Central memory CD8-positive, alpha-beta T cell (primary cell): ENCODE data around the gene MRPS6.

Experiments used
- ATAC-seq: fragments of 150-1000 bp; cut with Tn5 transposase; replicated peaks from 2 replicates; pipeline ENCODE4 v1.10.0; 2022; ENCODE audit warnings: mild to moderate bottlenecking, moderate FRiP score, moderate number of reproducible peaks; ENCODE audit not compliant: poor library complexity, severe bottlenecking; ENCODE audit errors: extremely low read depth
- DNase-seq, 2 donors: peaks; one replicate each; pipeline ENCODE4 v3.0.0; 2021; ENCODE audit warnings: low spot score in 2 of 2
- H3K27ac Mint-ChIP-seq: one replicate; pipeline ENCODE4 v1.8.0; 2022; ENCODE audit warnings: low read depth, mild to moderate bottlenecking, moderate library complexity, mixed read lengths
- H3K27me3 Mint-ChIP-seq: one replicate; pipeline ENCODE4 v1.8.0; 2022; ENCODE audit warnings: mixed read lengths
- H3K36me3 Mint-ChIP-seq: one replicate; pipeline ENCODE4 v1.8.0; 2022; ENCODE audit warnings: mild to moderate bottlenecking, moderate library complexity, mixed read lengths; ENCODE audit not compliant: insufficient read depth
- H3K4me1 Mint-ChIP-seq: one replicate; pipeline ENCODE4 v1.8.0; 2022; ENCODE audit warnings: mixed read lengths
- H3K4me3 Mint-ChIP-seq: one replicate; pipeline ENCODE4 v1.8.0; 2022; ENCODE audit warnings: mild to moderate bottlenecking, moderate library complexity, mixed read lengths
- H3K9me3 Mint-ChIP-seq: one replicate; pipeline ENCODE4 v1.8.0; 2022; ENCODE audit warnings: mixed read lengths

MRPS6 gene

DNA sequence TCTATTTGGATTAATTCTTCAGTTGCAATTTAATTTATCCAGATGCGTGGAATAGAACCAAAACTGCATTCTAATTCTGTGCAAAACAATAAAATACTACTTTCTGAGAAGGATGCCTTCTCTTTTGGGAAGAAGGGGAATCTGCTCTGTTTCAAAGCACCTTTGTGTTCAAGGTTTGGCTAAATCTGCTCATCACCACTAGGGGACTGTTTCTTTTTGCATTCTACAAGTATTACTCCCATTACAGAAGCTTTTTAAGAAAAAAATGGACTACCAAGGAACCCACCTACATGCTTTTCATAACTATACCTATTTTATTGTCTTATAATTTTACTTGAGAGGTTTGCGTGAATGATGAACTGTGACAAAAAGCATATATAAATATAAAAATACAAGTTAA is 18.2 kb downstream of the MRPS6 start:
- Mint-ChIP-seq H3K9me3 (no peaks in the 10 kb centered on the region), H3K4me3 (no peak overlapping the region), H3K27me3 (no peaks in the 10 kb centered on the region), H3K4me1 (peaks cover 36% of the 10 kb centered on the region), H3K36me3 (peaks cover 11% of the 10 kb centered on the region), H3K27ac (peak overlapping the region; percentile 45)
- ATAC-seq (no peak), DNase-seq (no peak)

- no peak overlapping the region for H3K4me3 Mint-ChIP-seq
- DNase-seq (no peak), ATAC-seq (no peak)
- H3K36me3 Mint-ChIP-seq = peaks cover 15% of the 10 kb centered on the region
- H3K4me1 Mint-ChIP-seq = peaks cover 44% of the 10 kb centered on the region
- H3K9me3 Mint-ChIP-seq = no peaks in the 10 kb centered on the region
- no peaks in the 10 kb centered on the region for H3K27me3 Mint-ChIP-seq
- H3K27ac Mint-ChIP-seq = no peak overlapping the region
Observed at GRCh38 chr21:34092262-34092921, 19.0 kb downstream of the MRPS6 start.

- Mint-ChIP-seq H3K27me3 (no peaks in the 10 kb centered on the region), H3K4me1 (peaks cover 44% of the 10 kb centered on the region), H3K9me3 (no peaks in the 10 kb centered on the region), H3K27ac (no peak overlapping the region), H3K36me3 (peaks cover 16% of the 10 kb centered on the region), H3K4me3 (no peak overlapping the region)
- DNase-seq (no peak), ATAC-seq (no peak)
Observed at GRCh38 chr21:34093083-34093482, 19.7 kb downstream of the MRPS6 start.

- H3K36me3 Mint-ChIP-seq = peaks cover 16% of the 10 kb centered on the region
- H3K4me3 Mint-ChIP-seq = no peak overlapping the region
- ATAC-seq (no peak), DNase-seq (no peak)
- peaks cover 45% of the 10 kb centered on the region for H3K4me1 Mint-ChIP-seq
- no peak overlapping the region for H3K27ac Mint-ChIP-seq
- H3K9me3 Mint-ChIP-seq = no peaks in the 10 kb centered on the region
- no peaks in the 10 kb centered on the region for H3K27me3 Mint-ChIP-seq
Observed at GRCh38 chr21:34094949-34095348, 21.6 kb downstream of the MRPS6 start.

- no peak overlapping the region for H3K4me3 Mint-ChIP-seq
- H3K9me3 Mint-ChIP-seq = no peaks in the 10 kb centered on the region
- no peak overlapping the region for H3K27ac Mint-ChIP-seq
- H3K27me3 Mint-ChIP-seq = no peaks in the 10 kb centered on the region
- H3K36me3 Mint-ChIP-seq = peaks cover 16% of the 10 kb centered on the region
- no peak for ATAC-seq
- DNase-seq = no peak
- H3K4me1 Mint-ChIP-seq = peaks cover 46% of the 10 kb centered on the region
Observed at GRCh38 chr21:34097442-34097841, 24.1 kb downstream of the MRPS6 start.

GRCh38 chr21:34100337-34100736 is 27.0 kb downstream of the MRPS6 start:
- H3K27me3 Mint-ChIP-seq = no peaks in the 10 kb centered on the region

DNA sequence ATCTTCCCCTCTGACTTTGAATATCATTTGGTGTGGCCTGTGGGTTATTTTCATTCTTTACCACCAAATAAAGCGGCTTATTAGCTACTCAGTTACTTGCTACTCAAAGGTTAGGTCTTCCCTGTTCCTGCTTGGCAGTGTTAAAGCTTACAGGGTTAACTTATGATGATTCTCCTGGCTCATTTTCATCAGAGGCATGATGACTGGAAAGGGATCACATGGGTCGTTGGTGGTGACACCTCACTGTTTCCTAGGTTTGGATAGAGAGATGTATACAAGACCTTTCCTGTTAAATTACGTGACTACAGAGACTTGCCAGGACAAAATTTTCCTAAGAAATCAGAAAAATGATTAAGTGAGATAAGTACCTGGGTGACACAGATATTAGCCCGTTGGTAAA is 27.4 kb downstream of the MRPS6 start:
- peaks cover 55% of the 10 kb centered on the region for H3K4me1 Mint-ChIP-seq
- no peak for ATAC-seq
- H3K4me3 Mint-ChIP-seq = no peak overlapping the region

More at GRCh38 chr21:34100337-34100736, 27.0 kb downstream of the MRPS6 start:
- DNase-seq (no peak), ATAC-seq (no peak)
- H3K27ac Mint-ChIP-seq = no peak overlapping the region
- peaks cover 13% of the 10 kb centered on the region for H3K36me3 Mint-ChIP-seq
- H3K4me1 Mint-ChIP-seq = peaks cover 59% of the 10 kb centered on the region
- H3K4me3 Mint-ChIP-seq = no peak overlapping the region
- H3K9me3 Mint-ChIP-seq = no peaks in the 10 kb centered on the region

GRCh38 chr21:34105947-34106541 is 32.7 kb downstream of the MRPS6 start:
- H3K27ac Mint-ChIP-seq = no peak overlapping the region
- no peaks in the 10 kb centered on the region for H3K27me3 Mint-ChIP-seq
- H3K4me1 Mint-ChIP-seq = peaks cover 42% of the 10 kb centered on the region
- no peaks in the 10 kb centered on the region for H3K9me3 Mint-ChIP-seq
- no peak for DNase-seq
- H3K4me3 Mint-ChIP-seq = no peak overlapping the region
- no peak for ATAC-seq
- H3K36me3 Mint-ChIP-seq = peaks cover 3% of the 10 kb centered on the region

More for the DNA sequence above, 27.4 kb downstream of the MRPS6 start:
- H3K36me3 Mint-ChIP-seq = peaks cover 10% of the 10 kb centered on the region
- H3K27me3 Mint-ChIP-seq = no peaks in the 10 kb centered on the region
- DNase-seq = no peak
- H3K9me3 Mint-ChIP-seq = no peaks in the 10 kb centered on the region
- H3K27ac Mint-ChIP-seq = no peak overlapping the region

DNA sequence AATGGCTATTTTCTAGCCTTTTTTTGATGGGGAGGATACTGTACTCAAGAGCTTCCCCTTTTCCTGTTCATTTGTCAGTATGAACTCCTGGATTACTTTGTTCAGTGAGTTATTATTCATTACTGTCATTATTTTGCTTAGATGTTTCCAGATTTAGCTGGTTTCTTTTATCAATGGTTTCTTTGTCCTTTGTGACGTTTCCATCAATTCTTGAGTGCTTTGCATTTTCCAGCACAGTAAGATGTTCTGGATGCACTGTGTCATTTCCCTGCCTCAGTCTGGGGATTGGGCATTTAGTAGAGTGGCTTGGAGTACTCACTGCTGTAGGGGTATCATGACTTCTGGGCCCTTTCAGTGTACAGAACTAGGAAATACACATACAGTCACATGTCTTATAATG is 34.2 kb downstream of the MRPS6 start:
- H3K27me3 Mint-ChIP-seq = no peaks in the 10 kb centered on the region
- H3K27ac Mint-ChIP-seq = no peak overlapping the region

GRCh38 chr21:34109075-34109474 is 35.7 kb downstream of the MRPS6 start:
- Mint-ChIP-seq H3K9me3 (no peaks in the 10 kb centered on the region), H3K4me3 (no peak overlapping the region), H3K27ac (no peak overlapping the region), H3K4me1 (peaks cover 52% of the 10 kb centered on the region), H3K27me3 (no peaks in the 10 kb centered on the region), H3K36me3 (peaks cover 3% of the 10 kb centered on the region)
- ATAC-seq = no peak
- no peak for DNase-seq

More for the DNA sequence above, 34.2 kb downstream of the MRPS6 start:
- no peak for ATAC-seq
- no peak for DNase-seq
- no peaks in the 10 kb centered on the region for H3K9me3 Mint-ChIP-seq
- H3K4me1 Mint-ChIP-seq = peaks cover 50% of the 10 kb centered on the region
- peaks cover 3% of the 10 kb centered on the region for H3K36me3 Mint-ChIP-seq
- H3K4me3 Mint-ChIP-seq = no peak overlapping the region

DNA sequence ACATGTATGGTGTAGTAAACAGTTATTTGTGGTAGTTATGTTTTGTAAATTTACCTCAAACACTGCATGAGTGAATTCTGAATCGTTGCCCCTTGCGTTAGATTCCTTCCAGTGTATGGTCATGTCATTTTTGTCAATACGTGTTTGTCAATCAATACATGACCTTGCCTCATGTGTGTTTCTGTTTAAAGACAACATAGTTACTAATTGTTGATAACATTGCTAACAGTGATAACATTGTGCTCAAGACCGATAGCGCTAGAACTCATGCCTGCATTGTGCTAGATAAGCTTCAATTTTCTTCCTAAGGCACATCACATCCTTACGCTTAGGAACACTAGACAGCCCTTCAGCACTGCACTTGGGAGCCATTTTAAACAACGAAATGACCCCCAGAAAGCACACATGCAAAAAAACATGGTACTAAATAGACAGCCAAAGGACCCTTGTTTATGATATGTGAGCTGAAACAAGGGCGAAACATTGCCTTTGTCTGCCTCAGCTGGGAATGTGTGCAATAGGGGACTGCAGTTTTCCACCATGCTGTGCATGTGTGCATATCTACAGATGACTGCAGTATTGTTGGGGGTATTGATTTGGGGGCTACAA is 37.3 kb downstream of the MRPS6 start:
- H3K4me3 Mint-ChIP-seq = no peak overlapping the region
- H3K27me3 Mint-ChIP-seq = no peaks in the 10 kb centered on the region
- peaks cover 53% of the 10 kb centered on the region for H3K4me1 Mint-ChIP-seq
- H3K36me3 Mint-ChIP-seq = peaks cover 6% of the 10 kb centered on the region
- no peak for ATAC-seq
- no peak overlapping the region for H3K27ac Mint-ChIP-seq
- H3K9me3 Mint-ChIP-seq = no peaks in the 10 kb centered on the region
- no peak for DNase-seq

DNA sequence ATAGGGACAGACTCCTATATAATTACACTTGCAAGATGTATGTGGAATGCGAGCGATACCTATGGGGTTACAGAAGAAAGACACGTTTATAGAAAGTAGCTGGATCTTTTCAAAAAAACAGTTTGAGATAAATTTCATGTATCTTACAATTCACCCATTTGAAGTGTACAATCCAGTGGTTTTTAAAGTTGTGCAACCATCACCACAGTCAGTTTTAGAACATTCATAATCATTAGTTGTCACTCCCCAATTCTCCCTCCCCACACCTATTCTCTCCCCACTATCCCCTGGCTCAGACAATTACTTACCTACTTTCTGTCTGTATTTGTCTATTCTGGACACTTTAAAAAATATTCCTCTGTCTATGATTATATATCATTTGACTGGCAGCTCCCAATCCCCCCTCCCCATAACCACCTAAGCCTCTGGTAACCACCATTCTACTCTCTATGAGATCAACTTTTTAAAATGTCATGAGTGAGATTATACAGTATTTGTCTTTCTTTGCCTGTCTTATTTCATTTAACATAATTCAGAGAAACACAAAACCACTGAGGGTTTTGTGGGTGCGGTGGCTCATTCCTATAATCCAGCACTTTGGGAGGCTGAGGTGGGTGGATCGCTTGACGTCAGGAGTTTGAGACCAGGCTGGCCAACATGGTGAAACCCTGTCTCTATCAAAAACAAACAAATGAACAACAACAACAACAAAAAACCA is 39.1 kb downstream of the MRPS6 start:
- DNase-seq = no peak
- peaks cover 70% of the 10 kb centered on the region for H3K4me1 Mint-ChIP-seq
- ATAC-seq = no peak
- peaks cover 5% of the 10 kb centered on the region for H3K36me3 Mint-ChIP-seq
- no peaks in the 10 kb centered on the region for H3K27me3 Mint-ChIP-seq
- no peaks in the 10 kb centered on the region for H3K9me3 Mint-ChIP-seq
- peak overlapping the region; percentile 11 for H3K27ac Mint-ChIP-seq
- H3K4me3 Mint-ChIP-seq = no peak overlapping the region
